Endothelial cell of umbilical vein (primary cell): ENCODE measurements around the gene REEP5. TPM values are rescaled to one million over a fixed set of nuclear protein-coding genes. Genes with fewer than 3 reads are reported as not detected.
A peak's percentile ranks its signal among the peaks of the same experiment; 100 is the strongest.

ENCODE experiments used
- BruUV-seq: library from RNA; stranded (reverse); fragments of 400-500 nt; replicated peaks from 2 replicates; lab custom pipeline; 2021; lab: Mats Ljungman, UMichigan
- CTCF ChIA-PET: fragments of 300-600, 350-600 bp; sonication (Branson Sonifier 250); formaldehyde crosslinking; loops from one replicate; lab custom pipeline; 2021; ENCODE audit warnings: antibody characterized with exemption, inconsistent platforms; lab: Charles Lee
- POLR2A ChIA-PET: fragments of 300-600, 350-600 bp; sonication (Branson Sonifier 250); formaldehyde crosslinking; loops from one replicate; lab custom pipeline; 2021; ENCODE audit warnings: antibody characterized with exemption, inconsistent platforms; lab: Charles Lee
- DNase-seq: peaks from one replicate; pipeline ENCODE4 v3.0.0-alpha.2; 2011; ENCODE audit warnings: low read depth, low spot score
- FAIRE-seq: peaks from 2 replicates; lab custom pipeline; 2011; peaks lifted over from hg19 to GRCh38; lab: Jason Lieb, UNC
- H2AFZ ChIP-seq: 2 replicates; pipeline ENCODE4 v1.6.0; 2012; ENCODE audit warnings: low read depth, low read length, control low read depth, inconsistent platforms
- H3K27ac ChIP-seq: 2 replicates; pipeline ENCODE4 v1.5.1; 2011; ENCODE audit warnings: low read depth, mild to moderate bottlenecking, control low read depth, low read length, moderate library complexity; ENCODE audit not compliant: insufficient read depth
- H3K27me3 ChIP-seq, 2 experiments: 2 replicates each; pipeline versions ENCODE4 v1.6.0 to v1.6.1; 2011; ENCODE audit warnings: low read length in 2 of 2, mixed read lengths in 1 of 2; ENCODE audit not compliant: control insufficient read depth in 2 of 2, insufficient read depth in 2 of 2
- H3K36me3 ChIP-seq, 2 experiments: 2 replicates in 1 of 2; 3 replicates in 1 of 2; pipeline ENCODE4 v1.5.1; 2011; ENCODE audit warnings: low read length in 2 of 2, mild to moderate bottlenecking in 1 of 2, moderate library complexity in 1 of 2; ENCODE audit not compliant: control insufficient read depth in 2 of 2, insufficient read depth in 2 of 2; ENCODE audit errors: extremely low read depth in 1 of 2
- H3K4me1 ChIP-seq: 3 replicates; pipeline ENCODE4 v1.5.1; 2011; ENCODE audit warnings: mild to moderate bottlenecking, low read length; ENCODE audit not compliant: control insufficient read depth, insufficient read depth; ENCODE audit errors: extremely low read depth
- H3K4me2 ChIP-seq: 2 replicates; pipeline ENCODE4 v1.6.1; 2011; ENCODE audit warnings: low read length, control low read depth, mixed read lengths; ENCODE audit not compliant: insufficient read depth
- H3K4me3 ChIP-seq, 3 experiments: fragments of 200-600 bp in 1 of 3; sonication (generic), shearing (Covaris generic) in 1 of 3; replicated peaks in 1 of 3; 2 replicates each; pipeline ENCODE4 v1.5.1; 2011 to 2016; ENCODE audit warnings: control low read depth in 3 of 3, low read length in 3 of 3, mild to moderate bottlenecking in 2 of 3, inconsistent platforms in 1 of 3, low read depth in 1 of 3, moderate library complexity in 1 of 3; ENCODE audit not compliant: insufficient read depth in 1 of 3
- H3K79me2 ChIP-seq: 2 replicates; pipeline ENCODE4 v1.6.0; 2012; ENCODE audit warnings: low read length, inconsistent platforms; ENCODE audit not compliant: control insufficient read depth, insufficient read depth
- H3K9ac ChIP-seq: replicated peaks from 2 replicates; pipeline ENCODE3; 2011; ENCODE audit warnings: low read length, control low read depth; ENCODE audit not compliant: insufficient read depth; ENCODE audit errors: extremely low read depth
- H3K9me1 ChIP-seq: replicated peaks from 3 replicates; pipeline ENCODE4 v1.6.0; 2011; ENCODE audit warnings: mild to moderate bottlenecking, low read length; ENCODE audit not compliant: control insufficient read depth, insufficient read depth; ENCODE audit errors: extremely low read depth
- H3K9me3 ChIP-seq: replicated peaks from 2 replicates; pipeline ENCODE4 v1.5.1; 2012; ENCODE audit warnings: low read length, inconsistent platforms; ENCODE audit not compliant: control insufficient read depth, insufficient read depth
- H4K20me1 ChIP-seq: replicated peaks from 2 replicates; pipeline ENCODE3; 2011; ENCODE audit warnings: mild to moderate bottlenecking, low read length; ENCODE audit not compliant: control insufficient read depth, insufficient read depth; ENCODE audit errors: extremely low read depth
- EZH2 ChIP-seq: IDR thresholded peaks from 2 replicates; pipeline ENCODE4 v1.6.1; 2012; ENCODE audit warnings: borderline replicate concordance, low read depth, mild to moderate bottlenecking, moderate library complexity, low read length, inconsistent platforms; ENCODE audit not compliant: severe bottlenecking
- FOS ChIP-seq: IDR thresholded peaks from 2 replicates; pipeline ENCODE4 v1.6.1; 2011; ENCODE audit warnings: mild to moderate bottlenecking, low read length, moderate library complexity, borderline replicate concordance; ENCODE audit not compliant: insufficient read depth
- GATA2 ChIP-seq: IDR thresholded peaks from 2 replicates; pipeline ENCODE4 v1.7.0; 2011; ENCODE audit warnings: low read depth, mild to moderate bottlenecking, moderate library complexity, mixed read lengths, low read length; ENCODE audit not compliant: insufficient read length, insufficient read depth
- JUN ChIP-seq: IDR thresholded peaks from 2 replicates; pipeline ENCODE4 v1.6.1; 2011; ENCODE audit warnings: borderline replicate concordance, low read depth; ENCODE audit not compliant: insufficient read length, insufficient read depth
- MYC ChIP-seq: IDR thresholded peaks from one replicate; pipeline ENCODE4 v1.6.1; 2011; ENCODE audit warnings: mild to moderate bottlenecking, low read depth, low read length
- POLR2A ChIP-seq: IDR thresholded peaks from 2 replicates; pipeline ENCODE4 v1.6.1; 2012; ENCODE audit warnings: low read depth, mild to moderate bottlenecking, control low read depth, low read length
- POLR2AphosphoS5 ChIP-seq: IDR thresholded peaks from 2 replicates; pipeline ENCODE4 v1.6.1; 2012; ENCODE audit warnings: low read depth, mild to moderate bottlenecking, control low read depth, low read length, moderate library complexity; ENCODE audit not compliant: insufficient read depth
- dilution Hi-C: fragments of 300-500 bp; cut with MboI; formaldehyde crosslinking; loops from one replicate; pipeline ENCODE4 v1.15.0; 2019; ENCODE audit warnings: low sequenced_read_pairs; ENCODE audit not compliant: extremely low pct_ligation_motif_present
- intact Hi-C: fragments of 100-400 bp; cut with micrococcal nuclease; formaldehyde crosslinking; loops from one replicate; pipeline ENCODE4 v1.10.0; 2022
- polyA plus RNA-seq, 4 experiments: library from polyadenylated mRNA; depleted of rRNA in 3 of 4; stranded (reverse) in 3 of 4; unstranded in 1 of 4; fragments of >200 nt; gene quantifications; 2 replicates each; pipeline versions ENCODE4 v1.2.1 to v1.2.3, GENCODE V29; 2011 to 2012; ENCODE audit warnings: missing spikeins in 1 of 4
- total RNA-seq: library from RNA; stranded (reverse); gene quantifications from 2 replicates; pipeline ENCODE4 v1.2.3, GENCODE V29; 2021
- TF ChIP-seq, protein P1 (sequence below): IDR thresholded peaks from 2 replicates; pipeline ENCODE4 v1.6.1; 2011; ENCODE audit not compliant: insufficient read depth, insufficient read length
- TF ChIP-seq, protein P2 (sequence below), 2 donors: IDR thresholded peaks; 1 replicate in 1 of 2; 2 replicates in 1 of 2; pipeline ENCODE4 v1.5.1; 2011; ENCODE audit warnings: low read length in 2 of 2, mild to moderate bottlenecking in 2 of 2, moderate library complexity in 2 of 2, control low read depth in 1 of 2, inconsistent platforms in 1 of 2, low read depth in 1 of 2; ENCODE audit not compliant: insufficient read depth in 1 of 2; ENCODE audit errors: extremely low read depth in 1 of 2

Gene REEP5
- total and polyA plus RNA-seq, 2 donors (not counting 3 experiments of a cell fraction or from before 2014, with no cell fraction given) = 98.0 to 163 TPM

GRCh38 chr5:112967520-112968083 lies 45.6 kb upstream of the REEP5 start:
- POLR2A ChIA-PET = no interaction called here
- CTCF ChIA-PET = interaction anchor here (1.0 to 3.1 kb wide), 5 partner anchors 8 to 45 kb away, joined by 3 to 12 read pairs (median 5); partner anchors contain the start of gene REEP5
- dilution Hi-C loops = no loop called here

More at GRCh38 chr5:112967520-112968083, 45.6 kb upstream of the REEP5 start:
- no peaks in the 10 kb centered on the region for H4K20me1 ChIP-seq
- no peak for DNase-seq
- no peak overlapping the region for H3K4me3 ChIP-seq
- no peaks in the 10 kb centered on the region for H3K9me3 ChIP-seq
- no TSS peak for BruUV-seq
- H2AFZ ChIP-seq = peak overlapping the region; percentile 4
- H3K4me2 ChIP-seq = no peak overlapping the region
- peaks cover 4% of the 10 kb centered on the region for H3K4me1 ChIP-seq
- no peaks in the 10 kb centered on the region for H3K79me2 ChIP-seq
- no peak for FAIRE-seq
- H3K27me3 ChIP-seq = no peaks in the 10 kb centered on the region
- intact Hi-C loops = no loop called here
- TF ChIP-seq, protein P1, sequence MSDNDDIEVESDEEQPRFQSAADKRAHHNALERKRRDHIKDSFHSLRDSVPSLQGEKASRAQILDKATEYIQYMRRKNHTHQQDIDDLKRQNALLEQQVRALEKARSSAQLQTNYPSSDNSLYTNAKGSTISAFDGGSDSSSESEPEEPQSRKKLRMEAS = no peak
- no peak for TF ChIP-seq POLR2AphosphoS5
- no peak for TF ChIP-seq EZH2
- TF ChIP-seq MYC = no peak
- TF ChIP-seq POLR2A = no peak
- TF ChIP-seq, protein P2, sequence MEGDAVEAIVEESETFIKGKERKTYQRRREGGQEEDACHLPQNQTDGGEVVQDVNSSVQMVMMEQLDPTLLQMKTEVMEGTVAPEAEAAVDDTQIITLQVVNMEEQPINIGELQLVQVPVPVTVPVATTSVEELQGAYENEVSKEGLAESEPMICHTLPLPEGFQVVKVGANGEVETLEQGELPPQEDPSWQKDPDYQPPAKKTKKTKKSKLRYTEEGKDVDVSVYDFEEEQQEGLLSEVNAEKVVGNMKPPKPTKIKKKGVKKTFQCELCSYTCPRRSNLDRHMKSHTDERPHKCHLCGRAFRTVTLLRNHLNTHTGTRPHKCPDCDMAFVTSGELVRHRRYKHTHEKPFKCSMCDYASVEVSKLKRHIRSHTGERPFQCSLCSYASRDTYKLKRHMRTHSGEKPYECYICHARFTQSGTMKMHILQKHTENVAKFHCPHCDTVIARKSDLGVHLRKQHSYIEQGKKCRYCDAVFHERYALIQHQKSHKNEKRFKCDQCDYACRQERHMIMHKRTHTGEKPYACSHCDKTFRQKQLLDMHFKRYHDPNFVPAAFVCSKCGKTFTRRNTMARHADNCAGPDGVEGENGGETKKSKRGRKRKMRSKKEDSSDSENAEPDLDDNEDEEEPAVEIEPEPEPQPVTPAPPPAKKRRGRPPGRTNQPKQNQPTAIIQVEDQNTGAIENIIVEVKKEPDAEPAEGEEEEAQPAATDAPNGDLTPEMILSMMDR (IDR thresholded peaks at IDR 0.05; ENCODE audit: extremely low read depth in 1 of 2, insufficient read depth in 1 of 2, low read depth in 1 of 2, low read length in 2 of 2) = no peak
- no peak for TF ChIP-seq JUN
- no peak for TF ChIP-seq GATA2
- TF ChIP-seq FOS = no peak
- H3K27ac ChIP-seq = no peak overlapping the region
- no peaks in the 10 kb centered on the region for H3K36me3 ChIP-seq
- no peaks in the 10 kb centered on the region for H3K9me1 ChIP-seq
- H3K9ac ChIP-seq = no peak overlapping the region
